ENCODE measurements around the gene CNPY4. TPM values are rescaled to one million over a fixed set of nuclear protein-coding genes. Genes with fewer than 3 reads are reported as not detected.

CNPY4 gene
- total RNA-seq, 2 donors from 2014 or later, result 0.99 to 2.3 TPM

- intact Hi-C loops (cut with DNase I), result no loop called here
- 0 to 1% methylated on average over 17 to 46 of the region's 46 CpGs for WGBS, 2 donors
These were observed 29.3 kb downstream of the CNPY4 start, which contains the start of gene LAMTOR4 for GRCh38 chr7:100148559-100149328. Gene LAMTOR4, plus strand, starts transcription at chr7:100148918. Its CDS starts 55 bp downstream, at chr7:100148973.

GRCh38 chr7:100152404-100152803 is 33.0 kb downstream of the CNPY4 start:
- peaks cover 26% of the 10 kb centered on the region for H3K4me1 ChIP-seq
- no peaks in the 10 kb centered on the region for H3K9me3 ChIP-seq
- DNase-seq (no peak), ATAC-seq (no peak)
- H3K36me3 ChIP-seq (replicated peaks in 1 of 2; ENCODE audit: insufficient read depth in 1 of 2, low read depth in 2 of 2), result peaks cover 0 to 2% of the 10 kb centered on the region in 2 donors
- no peaks in the 10 kb centered on the region for H3K27me3 ChIP-seq
- no peak for TF ChIP-seq CTCF (IDR thresholded peaks at IDR 0.05)
- TF ChIP-seq POLR2A (IDR thresholded peaks at IDR 0.05), result no peak
- H3K4me3 ChIP-seq, result no peak overlapping the region
- H3K27ac ChIP-seq, result no peak overlapping the region
- intact Hi-C loops (cut with DNase I), result no loop called here

More at GRCh38 chr7:100148559-100149328, 29.3 kb downstream of the CNPY4 start, which contains the start of gene LAMTOR4:
- H3K4me3 ChIP-seq, result peak within 1 kb of the TSS; percentile 15 to 96
- no peaks in the 10 kb centered on the region for H3K27me3 ChIP-seq
- H3K27ac ChIP-seq, result peak within 1 kb of the TSS; percentile 48 to 87 (median 73)
- peaks cover 0 to 2% of the 10 kb centered on the region in 2 donors for H3K36me3 ChIP-seq (replicated peaks in 1 of 2; ENCODE audit: insufficient read depth in 1 of 2, low read depth in 2 of 2)
- peak; percentile 99 for DNase-seq
- H3K4me1 ChIP-seq, result peaks cover 17% of the 10 kb centered on the region
- peak; percentile 100 for ATAC-seq
- TF ChIP-seq CTCF (IDR thresholded peaks at IDR 0.05), result peak in 1 of 7 experiments; percentile 6
- TF ChIP-seq POLR2A (IDR thresholded peaks at IDR 0.05), result peak; percentile 54 to 80 (median 75)
- H3K9me3 ChIP-seq, result no peaks in the 10 kb centered on the region

DNA sequence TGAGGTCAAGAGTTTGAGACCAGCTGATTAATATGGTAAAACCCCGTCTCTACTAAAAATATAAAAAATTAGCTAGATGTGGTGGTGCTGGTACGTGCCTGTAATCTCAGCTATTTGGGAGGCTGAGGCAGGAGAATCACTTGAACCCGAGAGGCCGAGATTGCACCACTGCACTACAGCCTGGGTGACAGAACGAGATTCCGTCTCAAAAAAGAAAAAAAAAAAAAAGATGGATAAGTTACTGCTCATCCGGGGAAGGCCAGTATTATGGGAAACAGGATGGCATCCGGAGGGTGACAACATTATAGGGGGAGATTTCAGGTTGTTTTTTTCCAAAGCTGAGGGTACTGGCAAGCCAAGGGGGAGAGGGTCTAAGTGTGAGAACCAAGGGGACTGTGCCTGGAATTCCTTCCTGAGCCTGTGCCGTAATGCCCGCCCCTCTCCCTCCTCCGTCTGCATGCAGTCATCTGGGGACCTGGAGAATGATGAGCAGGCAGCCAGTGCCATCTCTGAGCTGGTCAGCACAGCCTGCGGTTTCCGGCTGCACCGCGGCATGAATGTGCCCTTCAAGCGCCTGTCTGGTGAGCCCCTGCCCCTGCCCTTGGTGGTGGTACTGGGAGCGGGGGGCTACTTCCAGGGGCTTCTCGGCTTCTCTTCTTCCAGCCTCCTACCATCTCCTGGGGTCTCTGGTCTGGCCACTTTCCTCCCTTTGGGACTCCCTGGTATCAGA is 33.7 kb downstream of the CNPY4 start:
- Histone ChIP-seq H3K4me1 (peaks cover 28% of the 10 kb centered on the region), H3K4me3 (no peak overlapping the region), H3K36me3 (replicated peaks in 1 of 2; ENCODE audit: insufficient read depth in 1 of 2, low read depth in 2 of 2) (peaks cover 0 to 2% of the 10 kb centered on the region in 2 donors), H3K9me3 (no peaks in the 10 kb centered on the region), H3K27ac (no peak overlapping the region), H3K27me3 (no peaks in the 10 kb centered on the region)
- DNase-seq, result no peak
- 90 to 93% methylated on average over 13 to 18 of the region's 18 CpGs for whole genome bisulfite sequencing, 2 donors
- TF ChIP-seq CTCF (IDR thresholded peaks at IDR 0.05), result no peak
- TF ChIP-seq POLR2A (IDR thresholded peaks at IDR 0.05), result no peak
- ATAC-seq, result no peak
- intact Hi-C loops (cut with DNase I), result no loop called here

- no peak overlapping the region for H3K27ac ChIP-seq
- intact Hi-C loops (cut with DNase I), result no loop called here
- 87% methylated on average over 15 to 16 of the region's 16 CpGs for WGBS, 2 donors
- no peak for DNase-seq
- no peaks in the 10 kb centered on the region for H3K27me3 ChIP-seq
- no peak for ATAC-seq
- peaks cover 0 to 2% of the 10 kb centered on the region in 2 donors for H3K36me3 ChIP-seq (replicated peaks in 1 of 2; ENCODE audit: insufficient read depth in 1 of 2, low read depth in 2 of 2)
- H3K4me3 ChIP-seq, result no peak overlapping the region
- TF ChIP-seq CTCF (IDR thresholded peaks at IDR 0.05) (no peak), POLR2A (IDR thresholded peaks at IDR 0.05) (no peak)
- peaks cover 30% of the 10 kb centered on the region for H3K4me1 ChIP-seq
- H3K9me3 ChIP-seq, result no peaks in the 10 kb centered on the region
These were observed 34.5 kb downstream of the CNPY4 start for GRCh38 chr7:100153708-100154535.

Data from body of pancreas (tissue), 4 donors.